D341Med (cell line): ENCODE measurements around the gene TMCC2.

Experiments used
- DNase-seq: peaks from one replicate; pipeline ENCODE4 v3.0.0; 2012; ENCODE audit warnings: low spot score

Gene TMCC2

DNA sequence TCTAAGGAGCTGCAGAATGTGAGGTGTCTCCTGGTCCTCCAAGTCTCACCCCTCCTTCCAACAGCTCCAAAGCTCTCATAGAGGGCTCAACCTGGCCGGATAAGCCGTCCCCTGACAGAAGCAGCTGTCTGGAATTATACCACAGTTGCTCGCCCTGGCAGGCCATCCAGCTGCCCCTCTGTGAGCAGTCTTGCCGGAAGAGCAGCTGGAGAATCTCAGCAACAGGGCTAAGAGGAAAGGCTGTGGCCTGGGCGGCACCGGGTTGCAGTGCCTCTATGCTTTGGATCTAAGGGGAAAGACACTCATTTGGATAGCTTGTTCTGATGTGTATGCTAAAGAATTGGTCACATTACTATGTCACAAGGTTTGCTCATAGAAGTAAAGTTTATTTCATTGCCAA, 12.4 kb downstream of the TMCC2 start:
- peak; percentile 61 for DNase-seq

DNA sequence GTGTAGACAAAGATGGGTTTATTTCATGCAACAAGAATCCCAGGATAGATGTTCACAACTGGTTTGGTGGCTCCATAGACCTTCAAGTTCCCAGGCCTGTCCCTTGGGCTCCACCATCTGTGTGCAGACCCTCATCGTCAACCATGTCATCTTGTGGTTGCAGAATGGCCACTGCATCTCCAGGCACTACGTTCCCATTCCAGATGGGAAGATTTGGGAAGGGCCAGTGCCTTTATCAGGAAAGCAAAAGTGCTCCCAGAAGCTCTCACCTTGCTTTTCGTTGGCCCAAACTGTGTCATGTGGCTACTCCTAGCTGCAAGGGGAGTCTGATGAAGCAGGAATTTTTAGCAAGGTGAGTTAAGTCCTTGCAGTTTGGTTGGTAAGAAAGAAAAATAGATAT, 12.8 kb downstream of the TMCC2 start:
- no peak for DNase-seq

DNA sequence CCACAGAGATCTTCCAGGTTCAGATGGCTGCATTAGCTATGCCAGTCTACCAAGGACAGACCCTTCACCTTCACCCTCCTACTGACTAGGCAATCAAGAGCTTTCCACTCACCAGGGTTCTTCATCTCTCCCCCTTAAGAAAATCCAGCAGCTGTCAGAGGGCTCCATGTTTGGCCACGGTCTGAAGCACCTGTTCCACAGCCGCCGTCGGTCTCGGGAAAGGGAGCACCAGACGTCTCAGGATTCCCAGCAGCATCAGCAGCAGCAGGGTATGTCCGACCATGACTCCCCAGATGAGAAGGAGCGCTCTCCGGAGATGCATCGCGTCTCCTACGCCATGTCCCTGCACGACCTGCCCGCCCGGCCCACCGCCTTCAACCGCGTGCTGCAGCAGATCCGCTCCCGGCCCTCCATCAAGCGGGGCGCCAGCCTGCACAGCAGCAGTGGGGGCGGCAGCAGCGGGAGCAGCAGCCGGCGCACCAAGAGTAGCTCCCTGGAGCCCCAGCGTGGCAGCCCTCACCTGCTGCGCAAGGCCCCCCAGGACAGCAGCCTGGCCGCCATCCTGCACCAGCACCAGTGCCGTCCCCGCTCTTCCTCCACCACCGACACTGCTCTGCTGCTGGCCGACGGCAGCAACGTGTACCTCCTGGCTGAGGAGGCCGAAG, 13.8 kb downstream of the TMCC2 start:
- no peak for DNase-seq

DNA sequence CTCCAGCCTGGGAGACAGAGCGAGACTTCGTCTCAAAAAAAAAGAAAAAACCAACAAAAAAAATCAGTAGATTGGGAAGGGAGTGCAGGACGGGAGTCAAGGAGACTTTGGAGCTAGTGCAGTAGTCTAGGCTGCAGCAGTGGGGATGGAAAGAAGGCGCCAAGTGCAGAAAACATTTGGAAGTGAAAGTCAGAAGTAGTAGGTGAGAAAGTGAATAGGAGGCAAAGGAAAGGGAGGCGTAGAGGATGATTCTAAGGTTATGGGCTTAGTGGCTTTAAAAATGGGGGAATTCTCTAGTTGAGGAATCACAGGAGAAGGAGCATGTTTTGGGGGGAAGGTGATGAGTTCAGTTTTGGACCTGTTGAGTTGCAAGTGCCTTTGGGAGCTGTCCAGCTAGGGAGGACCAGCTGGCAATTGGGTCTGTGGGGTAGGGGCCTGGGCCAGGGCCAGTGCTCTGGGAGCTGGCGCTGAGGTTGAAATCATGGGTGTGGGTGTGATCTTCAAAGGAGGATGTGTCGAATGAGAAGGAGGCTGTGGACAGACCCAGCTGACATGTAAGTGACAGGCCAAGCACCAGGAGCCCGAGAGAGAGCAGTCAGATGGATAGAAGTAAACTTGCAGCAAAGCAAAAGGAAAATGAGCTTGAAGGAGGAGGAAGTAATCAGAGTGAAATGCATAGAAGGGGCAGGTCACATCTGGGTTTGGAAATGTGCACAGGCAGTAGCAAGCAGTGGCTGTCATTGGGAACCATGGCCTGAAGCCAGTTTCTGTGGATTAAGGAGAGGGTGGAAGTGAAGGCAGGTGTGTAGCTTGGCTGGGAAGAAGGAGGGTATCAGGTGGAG, 15.8 kb downstream of the TMCC2 start:
- DNase-seq, result no peak

GRCh38 chr1:205244384-205244783, 16.6 kb downstream of the TMCC2 start:
- no peak for DNase-seq

- no peak for DNase-seq
Measured at GRCh38 chr1:205245096-205245495, 17.4 kb downstream of the TMCC2 start.

DNA sequence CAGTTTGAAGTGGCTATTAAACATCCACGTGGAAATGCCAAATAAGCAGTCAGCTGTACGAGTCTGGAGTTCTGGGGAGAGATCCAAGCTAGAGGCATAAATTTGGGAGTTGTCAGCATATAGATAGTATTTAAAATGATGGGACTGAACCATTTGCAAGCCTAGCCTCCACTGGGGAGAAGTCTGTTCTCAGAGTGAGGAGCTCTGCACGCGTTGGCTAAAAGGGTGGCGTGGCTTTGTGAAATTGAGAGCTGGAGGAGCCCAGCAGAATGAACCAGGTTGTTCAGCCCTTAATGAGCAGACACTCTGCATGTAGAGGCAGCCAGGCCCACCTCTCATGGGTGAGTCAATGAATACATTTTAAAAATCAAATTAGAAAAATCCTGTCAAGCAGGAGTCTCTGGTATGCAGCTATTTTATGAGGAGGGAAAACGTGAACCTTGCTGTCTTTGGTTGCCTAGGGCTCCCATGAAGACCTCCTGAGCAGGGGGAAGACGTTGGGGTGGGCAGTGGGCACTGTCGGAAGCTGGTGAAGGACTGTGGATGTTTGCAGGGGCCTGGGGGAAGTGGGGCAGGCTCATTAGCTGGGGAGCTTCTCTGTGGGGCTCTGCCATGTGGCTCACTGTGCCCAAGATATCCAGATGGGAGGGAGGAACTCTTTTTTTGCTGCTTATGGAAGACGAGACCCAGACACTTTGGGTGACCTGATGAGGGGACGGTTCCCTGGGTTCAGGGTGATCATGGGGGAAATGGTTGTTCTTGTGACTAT, 18.8 kb downstream of the TMCC2 start:
- no peak for DNase-seq

- peak; percentile 57 for DNase-seq
Measured at GRCh38 chr1:205247130-205247921, 19.6 kb downstream of the TMCC2 start.

GRCh38 chr1:205248793-205249601, 21.3 kb downstream of the TMCC2 start:
- peak; percentile 59 for DNase-seq

DNA sequence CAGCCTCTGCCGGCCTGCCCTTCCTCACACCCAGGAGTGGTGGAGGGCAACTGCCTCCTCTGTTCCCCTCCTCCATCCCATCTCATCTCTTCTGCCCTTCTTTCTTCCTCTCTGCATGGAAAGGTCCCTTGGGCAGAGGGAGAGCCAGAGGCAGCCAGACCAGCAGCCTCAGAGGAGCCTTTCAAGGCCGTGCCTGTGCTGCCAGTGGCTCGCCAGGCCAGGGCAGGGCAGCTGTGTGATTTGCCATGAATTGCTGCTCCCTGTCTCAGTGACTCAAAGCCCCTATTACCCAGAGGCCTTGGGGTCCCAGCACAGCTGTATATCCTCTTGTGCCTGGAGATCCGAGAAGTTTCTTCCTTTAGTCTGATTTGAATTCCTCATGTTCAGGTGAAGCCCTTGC, 21.9 kb downstream of the TMCC2 start:
- no peak for DNase-seq

- DNase-seq, result no peak
Measured at GRCh38 chr1:205250699-205251098, 23.0 kb downstream of the TMCC2 start.

DNA sequence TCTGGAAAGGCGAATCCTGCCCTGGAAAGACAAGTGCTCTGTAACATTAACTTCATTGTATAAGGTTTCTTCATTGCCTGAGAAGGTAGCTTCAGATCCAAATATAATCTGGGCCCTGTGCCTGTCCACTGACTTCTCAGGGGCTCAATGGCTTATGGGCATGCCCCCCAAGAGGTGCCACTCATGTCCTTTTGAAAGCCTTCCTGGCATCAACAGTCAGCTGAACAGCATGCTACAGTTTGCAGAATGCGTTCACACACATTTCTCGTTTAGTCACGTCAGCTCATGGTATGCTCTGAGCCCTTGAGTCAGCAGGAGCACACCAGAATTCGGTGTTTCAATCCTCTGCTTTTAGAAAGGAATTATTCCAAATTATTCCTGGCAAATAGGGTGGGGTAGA, 23.8 kb downstream of the TMCC2 start:
- no peak for DNase-seq

GRCh38 chr1:205255941-205256780, 28.4 kb downstream of the TMCC2 start:
- peak; percentile 87 for DNase-seq

GRCh38 chr1:205256951-205257625, 29.3 kb downstream of the TMCC2 start:
- peak; percentile 92 for DNase-seq

- no peak for DNase-seq
Measured at GRCh38 chr1:205257735-205258134, 30.0 kb downstream of the TMCC2 start.

- peak; percentile 87 for DNase-seq
Measured at GRCh38 chr1:205258261-205258691, 30.5 kb downstream of the TMCC2 start.

DNA sequence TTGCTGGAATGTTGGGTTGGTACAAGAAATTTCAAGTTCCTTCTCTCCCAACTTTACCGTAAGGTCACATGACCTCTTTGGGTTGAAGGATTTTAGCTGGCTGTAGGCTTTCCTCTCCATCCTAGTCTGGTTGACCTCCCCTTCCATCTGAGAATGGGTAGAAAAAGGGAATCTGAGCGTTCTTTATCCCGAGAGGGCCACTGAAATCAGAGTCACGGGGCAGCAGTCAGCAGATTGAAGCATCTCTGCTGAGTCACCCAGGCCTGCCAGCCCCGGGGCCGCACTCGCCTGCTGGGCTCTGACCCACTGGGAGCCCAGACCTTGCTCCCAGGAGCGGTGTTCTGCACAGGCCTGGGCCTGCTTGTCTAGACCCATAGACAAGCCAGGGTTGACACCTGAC, 31.0 kb downstream of the TMCC2 start:
- DNase-seq, result no peak

GRCh38 chr1:205259324-205259832, 31.6 kb downstream of the TMCC2 start:
- peak; percentile 73 for DNase-seq

DNA sequence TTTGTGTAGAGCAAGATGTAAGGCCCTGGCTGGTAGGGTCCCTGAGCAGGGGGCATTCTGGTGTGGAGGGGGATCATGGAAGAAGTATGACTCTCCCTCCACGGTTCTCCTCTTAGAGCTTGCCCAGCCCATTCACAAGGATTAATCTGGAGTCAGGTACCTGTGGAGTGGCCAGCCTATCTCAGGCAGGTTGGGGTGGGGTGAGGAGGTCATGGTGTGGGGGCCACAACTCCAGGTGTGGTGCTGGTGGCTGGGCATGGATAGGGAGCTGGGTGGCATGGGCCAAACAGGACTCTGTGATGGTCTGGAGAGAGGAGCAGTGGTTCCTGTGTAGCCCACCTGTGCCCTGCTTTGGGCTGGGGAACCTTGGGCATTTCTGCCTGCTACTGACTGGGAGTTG, 32.3 kb downstream of the TMCC2 start:
- DNase-seq, result no peak
